H1 (cell line): ENCODE results near the gene ZNF548. TPM values are rescaled to one million over a fixed set of nuclear protein-coding genes. Genes with fewer than 3 reads are reported as not detected.

Experiments used
- CBX8 ChIP-seq: fragments of 300-800, 300-1000 bp; sonication (generic); IDR thresholded peaks from 2 replicates; pipeline ENCODE4 v1.7.1; 2016; ENCODE audit warnings: low read depth, low read length, borderline replicate concordance
- RFX5 ChIP-seq: IDR thresholded peaks from 2 replicates; pipeline ENCODE4 v1.6.1; 2011; ENCODE audit warnings: low read depth, low read length, improper control_type of control experiment, borderline replicate concordance
- SIN3A ChIP-seq, 2 experiments: IDR thresholded peaks in 1 of 2; conservative IDR thresholded peaks in 1 of 2; 2 replicates each; pipeline ENCODE4 v1.6.1; 2011 to 2012; ENCODE audit warnings: low read length in 2 of 2, improper control_type of control experiment in 1 of 2, low read depth in 1 of 2, mild to moderate bottlenecking in 1 of 2
- ZNF274 ChIP-seq: IDR thresholded peaks from 2 replicates; pipeline ENCODE4 v1.7.0; 2012; ENCODE audit warnings: low read length, borderline replicate concordance; ENCODE audit errors: extremely low read depth
- polyA plus RNA-seq, 7 experiments: library from polyadenylated mRNA; depleted of rRNA in 3 of 7; stranded (reverse) in 5 of 7; unstranded in 2 of 7; fragments of >200 nt in 5 of 7; fragments of 200-250 nt in 2 of 7; gene quantifications; 1 replicate in 5 of 7; 2 replicates in 1 of 7; 4 replicates in 1 of 7; pipeline versions ENCODE4 v1.2.1 to v1.2.3, GENCODE V29; 2011 to 2013; ENCODE audit warnings: missing spikeins in 2 of 7, mixed read lengths in 2 of 7
- total RNA-seq: library from RNA; stranded (reverse); fragmentation: NEBNext Ultra II Directional; extraction: Animal tissue kit (Norgen Biotek cat#: 25700); gene quantifications from 2 replicates; pipeline ENCODE4 v1.2.1, GENCODE V29; 2021
- TF ChIP-seq, protein P1 (sequence below): fragments of 300-600 bp; sonication (generic); IDR thresholded peaks from 2 replicates; pipeline ENCODE4 v1.7.1; 2012; ENCODE audit warnings: low read length, moderate library complexity, mild to moderate bottlenecking, inconsistent platforms; ENCODE audit not compliant: insufficient replicate concordance
- TF ChIP-seq, protein P2 (sequence below), 3 experiments: IDR thresholded peaks; 1 replicate in 2 of 3; 2 replicates in 1 of 3; pipeline versions ENCODE4 v1.5.1 to v1.6.1; 2011; ENCODE audit warnings: low read length in 3 of 3, mild to moderate bottlenecking in 3 of 3, inconsistent platforms in 2 of 3, low read depth in 1 of 3, moderate library complexity in 1 of 3; ENCODE audit not compliant: insufficient read depth in 1 of 3; ENCODE audit errors: control extremely low read depth in 1 of 3

ZNF548 gene
- total and polyA plus RNA-seq, 2 of the 8 experiments (the other 6 are each of a cell fraction or from before 2014, with no cell fraction given), result 7.4 to 9.9 TPM

DNA sequence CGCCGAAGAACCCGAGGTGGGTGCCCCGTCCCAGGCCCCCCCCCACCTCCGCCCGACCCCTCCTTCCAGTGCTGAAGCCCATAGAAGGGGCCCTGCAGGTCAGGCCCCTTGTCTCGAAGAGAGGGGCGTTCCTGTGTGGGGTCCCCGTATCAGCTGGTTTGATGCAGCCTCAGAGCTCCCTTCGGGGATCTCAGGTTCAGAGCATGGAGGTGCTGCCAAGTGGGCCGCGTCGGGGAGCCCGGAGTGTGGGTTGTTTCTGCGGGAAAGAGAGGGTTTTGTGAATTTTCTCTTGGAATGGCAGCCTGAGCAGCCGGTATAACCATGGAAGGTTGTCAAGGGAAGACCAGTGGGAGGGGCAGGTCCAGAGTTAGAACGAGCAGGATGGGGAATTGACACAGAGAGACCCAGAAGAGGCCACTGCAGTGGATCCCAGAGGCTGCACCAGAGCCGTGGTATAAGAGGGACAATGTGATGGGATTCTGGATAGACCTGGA, 25.9 kb upstream of the ZNF548 start (continued):
- TF ChIP-seq, protein P1, sequence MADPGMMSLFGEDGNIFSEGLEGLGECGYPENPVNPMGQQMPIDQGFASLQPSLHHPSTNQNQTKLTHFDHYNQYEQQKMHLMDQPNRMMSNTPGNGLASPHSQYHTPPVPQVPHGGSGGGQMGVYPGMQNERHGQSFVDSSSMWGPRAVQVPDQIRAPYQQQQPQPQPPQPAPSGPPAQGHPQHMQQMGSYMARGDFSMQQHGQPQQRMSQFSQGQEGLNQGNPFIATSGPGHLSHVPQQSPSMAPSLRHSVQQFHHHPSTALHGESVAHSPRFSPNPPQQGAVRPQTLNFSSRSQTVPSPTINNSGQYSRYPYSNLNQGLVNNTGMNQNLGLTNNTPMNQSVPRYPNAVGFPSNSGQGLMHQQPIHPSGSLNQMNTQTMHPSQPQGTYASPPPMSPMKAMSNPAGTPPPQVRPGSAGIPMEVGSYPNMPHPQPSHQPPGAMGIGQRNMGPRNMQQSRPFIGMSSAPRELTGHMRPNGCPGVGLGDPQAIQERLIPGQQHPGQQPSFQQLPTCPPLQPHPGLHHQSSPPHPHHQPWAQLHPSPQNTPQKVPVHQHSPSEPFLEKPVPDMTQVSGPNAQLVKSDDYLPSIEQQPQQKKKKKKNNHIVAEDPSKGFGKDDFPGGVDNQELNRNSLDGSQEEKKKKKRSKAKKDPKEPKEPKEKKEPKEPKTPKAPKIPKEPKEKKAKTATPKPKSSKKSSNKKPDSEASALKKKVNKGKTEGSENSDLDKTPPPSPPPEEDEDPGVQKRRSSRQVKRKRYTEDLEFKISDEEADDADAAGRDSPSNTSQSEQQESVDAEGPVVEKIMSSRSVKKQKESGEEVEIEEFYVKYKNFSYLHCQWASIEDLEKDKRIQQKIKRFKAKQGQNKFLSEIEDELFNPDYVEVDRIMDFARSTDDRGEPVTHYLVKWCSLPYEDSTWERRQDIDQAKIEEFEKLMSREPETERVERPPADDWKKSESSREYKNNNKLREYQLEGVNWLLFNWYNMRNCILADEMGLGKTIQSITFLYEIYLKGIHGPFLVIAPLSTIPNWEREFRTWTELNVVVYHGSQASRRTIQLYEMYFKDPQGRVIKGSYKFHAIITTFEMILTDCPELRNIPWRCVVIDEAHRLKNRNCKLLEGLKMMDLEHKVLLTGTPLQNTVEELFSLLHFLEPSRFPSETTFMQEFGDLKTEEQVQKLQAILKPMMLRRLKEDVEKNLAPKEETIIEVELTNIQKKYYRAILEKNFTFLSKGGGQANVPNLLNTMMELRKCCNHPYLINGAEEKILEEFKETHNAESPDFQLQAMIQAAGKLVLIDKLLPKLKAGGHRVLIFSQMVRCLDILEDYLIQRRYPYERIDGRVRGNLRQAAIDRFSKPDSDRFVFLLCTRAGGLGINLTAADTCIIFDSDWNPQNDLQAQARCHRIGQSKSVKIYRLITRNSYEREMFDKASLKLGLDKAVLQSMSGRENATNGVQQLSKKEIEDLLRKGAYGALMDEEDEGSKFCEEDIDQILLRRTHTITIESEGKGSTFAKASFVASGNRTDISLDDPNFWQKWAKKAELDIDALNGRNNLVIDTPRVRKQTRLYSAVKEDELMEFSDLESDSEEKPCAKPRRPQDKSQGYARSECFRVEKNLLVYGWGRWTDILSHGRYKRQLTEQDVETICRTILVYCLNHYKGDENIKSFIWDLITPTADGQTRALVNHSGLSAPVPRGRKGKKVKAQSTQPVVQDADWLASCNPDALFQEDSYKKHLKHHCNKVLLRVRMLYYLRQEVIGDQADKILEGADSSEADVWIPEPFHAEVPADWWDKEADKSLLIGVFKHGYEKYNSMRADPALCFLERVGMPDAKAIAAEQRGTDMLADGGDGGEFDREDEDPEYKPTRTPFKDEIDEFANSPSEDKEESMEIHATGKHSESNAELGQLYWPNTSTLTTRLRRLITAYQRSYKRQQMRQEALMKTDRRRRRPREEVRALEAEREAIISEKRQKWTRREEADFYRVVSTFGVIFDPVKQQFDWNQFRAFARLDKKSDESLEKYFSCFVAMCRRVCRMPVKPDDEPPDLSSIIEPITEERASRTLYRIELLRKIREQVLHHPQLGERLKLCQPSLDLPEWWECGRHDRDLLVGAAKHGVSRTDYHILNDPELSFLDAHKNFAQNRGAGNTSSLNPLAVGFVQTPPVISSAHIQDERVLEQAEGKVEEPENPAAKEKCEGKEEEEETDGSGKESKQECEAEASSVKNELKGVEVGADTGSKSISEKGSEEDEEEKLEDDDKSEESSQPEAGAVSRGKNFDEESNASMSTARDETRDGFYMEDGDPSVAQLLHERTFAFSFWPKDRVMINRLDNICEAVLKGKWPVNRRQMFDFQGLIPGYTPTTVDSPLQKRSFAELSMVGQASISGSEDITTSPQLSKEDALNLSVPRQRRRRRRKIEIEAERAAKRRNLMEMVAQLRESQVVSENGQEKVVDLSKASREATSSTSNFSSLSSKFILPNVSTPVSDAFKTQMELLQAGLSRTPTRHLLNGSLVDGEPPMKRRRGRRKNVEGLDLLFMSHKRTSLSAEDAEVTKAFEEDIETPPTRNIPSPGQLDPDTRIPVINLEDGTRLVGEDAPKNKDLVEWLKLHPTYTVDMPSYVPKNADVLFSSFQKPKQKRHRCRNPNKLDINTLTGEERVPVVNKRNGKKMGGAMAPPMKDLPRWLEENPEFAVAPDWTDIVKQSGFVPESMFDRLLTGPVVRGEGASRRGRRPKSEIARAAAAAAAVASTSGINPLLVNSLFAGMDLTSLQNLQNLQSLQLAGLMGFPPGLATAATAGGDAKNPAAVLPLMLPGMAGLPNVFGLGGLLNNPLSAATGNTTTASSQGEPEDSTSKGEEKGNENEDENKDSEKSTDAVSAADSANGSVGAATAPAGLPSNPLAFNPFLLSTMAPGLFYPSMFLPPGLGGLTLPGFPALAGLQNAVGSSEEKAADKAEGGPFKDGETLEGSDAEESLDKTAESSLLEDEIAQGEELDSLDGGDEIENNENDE, result no peak
- TF ChIP-seq CBX8 (no peak), RFX5 (no peak), SIN3A (conservative IDR thresholded peaks at IDR 0.05 in 1 of 2, IDR thresholded peaks at IDR 0.05 in 1 of 2; ENCODE audit: low read depth in 1 of 2, low read length in 2 of 2) (no peak; a peak in 1 of 4 replicates), ZNF274 (no peak)
- TF ChIP-seq, protein P2, sequence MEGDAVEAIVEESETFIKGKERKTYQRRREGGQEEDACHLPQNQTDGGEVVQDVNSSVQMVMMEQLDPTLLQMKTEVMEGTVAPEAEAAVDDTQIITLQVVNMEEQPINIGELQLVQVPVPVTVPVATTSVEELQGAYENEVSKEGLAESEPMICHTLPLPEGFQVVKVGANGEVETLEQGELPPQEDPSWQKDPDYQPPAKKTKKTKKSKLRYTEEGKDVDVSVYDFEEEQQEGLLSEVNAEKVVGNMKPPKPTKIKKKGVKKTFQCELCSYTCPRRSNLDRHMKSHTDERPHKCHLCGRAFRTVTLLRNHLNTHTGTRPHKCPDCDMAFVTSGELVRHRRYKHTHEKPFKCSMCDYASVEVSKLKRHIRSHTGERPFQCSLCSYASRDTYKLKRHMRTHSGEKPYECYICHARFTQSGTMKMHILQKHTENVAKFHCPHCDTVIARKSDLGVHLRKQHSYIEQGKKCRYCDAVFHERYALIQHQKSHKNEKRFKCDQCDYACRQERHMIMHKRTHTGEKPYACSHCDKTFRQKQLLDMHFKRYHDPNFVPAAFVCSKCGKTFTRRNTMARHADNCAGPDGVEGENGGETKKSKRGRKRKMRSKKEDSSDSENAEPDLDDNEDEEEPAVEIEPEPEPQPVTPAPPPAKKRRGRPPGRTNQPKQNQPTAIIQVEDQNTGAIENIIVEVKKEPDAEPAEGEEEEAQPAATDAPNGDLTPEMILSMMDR (IDR thresholded peaks at IDR 0.05; ENCODE audit: control extremely low read depth in 1 of 3, insufficient read depth in 1 of 3, low read depth in 1 of 3, low read length in 3 of 3), result no peak
- TF ChIP-seq, all 59 proteins: peak for 0
